ENCODE measurements around the gene DNAJC3. TPM values are rescaled to one million over a fixed set of nuclear protein-coding genes. Genes with fewer than 3 reads are reported as not detected.

Gene DNAJC3
- total RNA-seq, 1 donor from 2014 or later = 9.5 TPM

DNA sequence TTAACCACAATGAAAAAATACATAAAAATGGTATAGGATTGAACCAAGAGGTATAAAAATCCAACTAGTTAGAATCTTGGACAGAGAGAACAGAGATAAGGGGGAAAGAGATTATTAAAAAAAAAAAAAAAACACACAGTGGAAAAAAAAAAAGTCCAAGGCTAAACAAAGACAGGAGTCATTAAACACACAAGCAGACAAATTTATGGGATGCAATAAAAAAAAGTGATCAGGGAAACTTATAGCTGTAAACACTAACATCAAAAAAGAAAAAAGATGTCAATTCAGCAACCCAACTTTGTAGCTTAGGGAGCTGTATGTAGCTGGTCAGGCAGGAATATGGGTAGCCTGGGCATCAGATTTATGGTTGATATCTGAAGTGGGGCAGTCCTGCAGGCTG is 129.0 kb downstream of the DNAJC3 start:
- Mint-ChIP-seq H3K9me3 (ENCODE audit: unreplicated experiment) (peaks cover 2% of the 10 kb centered on the region), H3K27ac (ENCODE audit: unreplicated experiment) (no peak overlapping the region), H3K27me3 (ENCODE audit: unreplicated experiment) (peaks cover 2% of the 10 kb centered on the region), H3K4me3 (ENCODE audit: unreplicated experiment) (no peak overlapping the region), H3K4me1 (ENCODE audit: low read depth, unreplicated experiment) (no peaks in the 10 kb centered on the region), H3K36me3 (ENCODE audit: unreplicated experiment) (peaks cover 22% of the 10 kb centered on the region)
- TF ChIP-seq, protein P1, sequence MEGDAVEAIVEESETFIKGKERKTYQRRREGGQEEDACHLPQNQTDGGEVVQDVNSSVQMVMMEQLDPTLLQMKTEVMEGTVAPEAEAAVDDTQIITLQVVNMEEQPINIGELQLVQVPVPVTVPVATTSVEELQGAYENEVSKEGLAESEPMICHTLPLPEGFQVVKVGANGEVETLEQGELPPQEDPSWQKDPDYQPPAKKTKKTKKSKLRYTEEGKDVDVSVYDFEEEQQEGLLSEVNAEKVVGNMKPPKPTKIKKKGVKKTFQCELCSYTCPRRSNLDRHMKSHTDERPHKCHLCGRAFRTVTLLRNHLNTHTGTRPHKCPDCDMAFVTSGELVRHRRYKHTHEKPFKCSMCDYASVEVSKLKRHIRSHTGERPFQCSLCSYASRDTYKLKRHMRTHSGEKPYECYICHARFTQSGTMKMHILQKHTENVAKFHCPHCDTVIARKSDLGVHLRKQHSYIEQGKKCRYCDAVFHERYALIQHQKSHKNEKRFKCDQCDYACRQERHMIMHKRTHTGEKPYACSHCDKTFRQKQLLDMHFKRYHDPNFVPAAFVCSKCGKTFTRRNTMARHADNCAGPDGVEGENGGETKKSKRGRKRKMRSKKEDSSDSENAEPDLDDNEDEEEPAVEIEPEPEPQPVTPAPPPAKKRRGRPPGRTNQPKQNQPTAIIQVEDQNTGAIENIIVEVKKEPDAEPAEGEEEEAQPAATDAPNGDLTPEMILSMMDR (IDR thresholded peaks at IDR 0.05; ENCODE audit: partially characterized antibody, unreplicated experiment) = no peak
- DNase-seq = no peak

DNA sequence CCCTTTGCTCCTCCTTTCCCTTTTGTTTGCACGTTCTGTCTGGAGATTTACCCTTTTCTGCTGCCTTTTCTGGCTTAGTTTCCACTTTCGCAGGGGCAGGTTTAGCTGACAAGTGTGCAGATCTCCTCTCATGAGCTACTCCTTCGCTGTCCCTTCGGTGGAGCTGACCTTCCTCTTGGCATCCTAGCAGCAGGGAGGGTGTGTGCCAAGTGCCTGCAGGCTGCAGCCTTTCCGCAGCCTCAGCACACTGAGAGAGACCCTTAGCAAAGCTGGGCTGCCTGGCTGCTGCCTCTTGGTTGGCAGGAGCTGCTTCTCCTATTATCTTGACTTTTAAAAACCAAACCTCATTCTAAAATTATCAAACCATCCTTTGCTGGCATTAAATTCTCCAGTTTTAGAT is 132.5 kb downstream of the DNAJC3 start:
- Mint-ChIP-seq H3K4me1 (ENCODE audit: low read depth, unreplicated experiment) (no peaks in the 10 kb centered on the region), H3K27ac (ENCODE audit: unreplicated experiment) (no peak overlapping the region), H3K36me3 (ENCODE audit: unreplicated experiment) (peaks cover 19% of the 10 kb centered on the region), H3K9me3 (ENCODE audit: unreplicated experiment) (peaks cover 7% of the 10 kb centered on the region), H3K27me3 (ENCODE audit: unreplicated experiment) (peaks cover 2% of the 10 kb centered on the region), H3K4me3 (ENCODE audit: unreplicated experiment) (no peak overlapping the region)
- TF ChIP-seq, protein P1 (IDR thresholded peaks at IDR 0.05; ENCODE audit: partially characterized antibody, unreplicated experiment) = no peak
- no peak for DNase-seq

DNA sequence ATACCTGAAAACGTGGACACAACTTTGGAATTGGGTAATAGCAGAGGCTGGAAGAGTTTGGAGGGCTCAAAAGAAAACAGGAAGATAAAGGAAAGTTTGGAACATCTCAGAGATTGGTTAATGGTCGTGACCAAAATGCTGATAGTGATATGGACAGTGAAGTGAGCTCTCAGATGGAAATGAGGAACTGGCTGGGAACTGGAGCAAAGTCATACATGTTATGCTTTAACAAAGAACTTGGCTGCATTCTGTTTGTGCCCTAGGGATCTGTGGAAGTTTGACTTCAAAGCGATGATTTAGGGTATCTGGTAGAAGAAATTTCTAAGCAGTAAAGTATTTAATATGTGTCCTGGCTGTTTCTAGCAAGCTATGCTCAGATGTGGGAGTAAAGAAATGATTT is 136.2 kb downstream of the DNAJC3 start:
- H3K9me3 Mint-ChIP-seq (ENCODE audit: unreplicated experiment) = peaks cover 4% of the 10 kb centered on the region
- no peaks in the 10 kb centered on the region for H3K4me1 Mint-ChIP-seq (ENCODE audit: low read depth, unreplicated experiment)
- peaks cover 5% of the 10 kb centered on the region for H3K36me3 Mint-ChIP-seq (ENCODE audit: unreplicated experiment)
- H3K4me3 Mint-ChIP-seq (ENCODE audit: unreplicated experiment) = no peak overlapping the region
- TF ChIP-seq, protein P1 (IDR thresholded peaks at IDR 0.05; ENCODE audit: partially characterized antibody, unreplicated experiment) = no peak
- no peak for DNase-seq
- H3K27me3 Mint-ChIP-seq (ENCODE audit: unreplicated experiment) = peaks cover 2% of the 10 kb centered on the region
- no peak overlapping the region for H3K27ac Mint-ChIP-seq (ENCODE audit: unreplicated experiment)

DNA sequence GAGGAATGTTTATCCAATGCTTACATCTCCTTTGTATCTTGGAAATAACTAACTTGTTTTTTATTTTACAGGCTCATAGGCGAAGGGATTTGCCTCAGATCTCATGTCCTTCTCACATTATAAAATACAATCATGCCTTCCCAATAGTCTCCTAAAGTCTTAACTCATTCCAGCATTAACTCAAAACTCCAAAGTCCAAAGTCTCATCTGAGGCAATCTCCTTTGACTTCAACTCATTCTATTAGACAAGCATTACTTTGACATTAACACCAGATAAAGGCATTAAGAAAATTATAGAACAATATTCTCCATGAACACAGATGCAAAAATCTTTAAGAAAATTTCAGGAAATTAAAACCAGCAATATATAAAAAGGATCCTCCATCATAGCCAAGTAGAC is 137.6 kb downstream of the DNAJC3 start:
- Mint-ChIP-seq H3K9me3 (ENCODE audit: unreplicated experiment) (peaks cover 4% of the 10 kb centered on the region), H3K4me1 (ENCODE audit: low read depth, unreplicated experiment) (no peaks in the 10 kb centered on the region), H3K36me3 (ENCODE audit: unreplicated experiment) (peaks cover 5% of the 10 kb centered on the region), H3K27ac (ENCODE audit: unreplicated experiment) (no peak overlapping the region), H3K4me3 (ENCODE audit: unreplicated experiment) (no peak overlapping the region), H3K27me3 (ENCODE audit: unreplicated experiment) (peaks cover 2% of the 10 kb centered on the region)
- no peak for DNase-seq
- TF ChIP-seq, protein P1 (IDR thresholded peaks at IDR 0.05; ENCODE audit: partially characterized antibody, unreplicated experiment) = no peak

DNA sequence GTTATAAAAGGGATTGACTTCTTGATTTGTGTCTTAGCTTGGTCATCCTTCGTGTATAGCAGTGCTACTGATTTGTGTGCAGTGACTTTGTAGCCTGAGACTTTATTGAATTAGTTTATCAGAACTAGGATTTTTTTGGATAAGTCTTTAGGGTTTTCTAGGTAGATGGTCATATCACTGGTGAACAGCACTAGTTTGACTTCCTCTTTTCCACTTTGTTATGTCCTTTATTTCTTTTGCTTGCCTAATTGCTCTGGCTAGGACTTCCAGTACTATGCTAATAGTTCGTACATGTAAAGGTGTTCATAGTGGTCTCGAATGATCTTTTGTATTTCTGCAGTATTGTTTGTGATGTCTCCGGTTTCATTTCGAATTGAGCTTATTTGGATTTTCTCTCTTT is 145.4 kb downstream of the DNAJC3 start:
- Mint-ChIP-seq H3K36me3 (ENCODE audit: unreplicated experiment) (peaks cover 11% of the 10 kb centered on the region), H3K9me3 (ENCODE audit: unreplicated experiment) (no peaks in the 10 kb centered on the region), H3K27me3 (ENCODE audit: unreplicated experiment) (no peaks in the 10 kb centered on the region)

More for the DNA sequence above, 145.4 kb downstream of the DNAJC3 start:
- Mint-ChIP-seq H3K4me3 (ENCODE audit: unreplicated experiment) (no peak overlapping the region), H3K4me1 (ENCODE audit: low read depth, unreplicated experiment) (no peaks in the 10 kb centered on the region), H3K27ac (ENCODE audit: unreplicated experiment) (no peak overlapping the region)
- no peak for DNase-seq
- TF ChIP-seq, protein P1 (IDR thresholded peaks at IDR 0.05; ENCODE audit: partially characterized antibody, unreplicated experiment) = no peak
